GM21786 (cell line): ENCODE measurements around the gene RSPH6A.

Source experiments
- ATAC-seq: cut with Tn5 transposase; IDR thresholded peaks from one replicate; pipeline ENCODE4 v1.9.1; 2021; ENCODE audit not compliant: unreplicated experiment

RSPH6A gene

GRCh38 chr19:45825917-45826893 lies 11.1 kb upstream of the RSPH6A start:
- no peak for ATAC-seq

DNA sequence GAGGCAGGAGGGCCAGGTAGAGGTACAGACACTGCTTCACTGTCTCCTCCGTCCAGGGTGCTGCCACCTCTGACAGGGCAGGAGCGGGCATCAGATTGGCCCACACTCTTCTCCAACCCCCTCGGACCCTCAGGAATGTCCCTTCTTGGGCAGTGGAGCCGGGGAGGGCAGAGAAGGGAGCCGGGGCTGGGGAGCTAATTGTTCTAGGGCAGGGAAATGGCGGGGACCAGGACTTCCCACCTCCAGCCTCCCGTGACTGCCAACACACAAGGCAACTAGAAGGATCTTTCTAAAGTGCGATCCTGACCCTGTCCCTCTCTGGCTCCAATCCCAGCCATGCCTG lies 10.1 kb upstream of the RSPH6A start:
- ATAC-seq: no peak

GRCh38 chr19:45824531-45825262 lies 9.6 kb upstream of the RSPH6A start:
- no peak for ATAC-seq

DNA sequence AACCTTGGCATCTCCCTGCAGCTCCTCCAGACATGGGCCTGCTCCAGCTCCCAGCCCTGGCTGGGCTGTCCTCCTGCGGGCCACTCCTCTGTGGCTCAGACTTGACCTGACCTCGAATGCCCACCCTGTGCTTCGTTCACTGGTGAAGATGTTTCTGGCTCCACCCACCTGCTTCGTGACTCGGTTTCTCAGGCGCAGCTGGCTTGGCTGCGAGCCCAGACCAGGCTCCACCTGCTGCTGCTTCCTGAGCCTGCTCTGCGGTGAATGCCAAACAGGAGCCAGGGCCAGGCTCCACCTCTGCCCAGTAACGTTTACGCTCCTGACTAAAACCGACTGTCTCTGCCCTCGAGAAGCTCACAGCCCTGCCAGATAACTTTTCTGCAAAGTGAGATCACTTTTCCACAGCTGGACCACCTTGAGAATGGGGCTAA lies 8.9 kb upstream of the RSPH6A start:
- no peak for ATAC-seq

- ATAC-seq: no peak
Observed at GRCh38 chr19:45823182-45823581, 8.1 kb upstream of the RSPH6A start.

- ATAC-seq: no peak
Observed at GRCh38 chr19:45822716-45823115, 7.6 kb upstream of the RSPH6A start.

GRCh38 chr19:45821570-45821969 lies 6.5 kb upstream of the RSPH6A start:
- no peak for ATAC-seq

DNA sequence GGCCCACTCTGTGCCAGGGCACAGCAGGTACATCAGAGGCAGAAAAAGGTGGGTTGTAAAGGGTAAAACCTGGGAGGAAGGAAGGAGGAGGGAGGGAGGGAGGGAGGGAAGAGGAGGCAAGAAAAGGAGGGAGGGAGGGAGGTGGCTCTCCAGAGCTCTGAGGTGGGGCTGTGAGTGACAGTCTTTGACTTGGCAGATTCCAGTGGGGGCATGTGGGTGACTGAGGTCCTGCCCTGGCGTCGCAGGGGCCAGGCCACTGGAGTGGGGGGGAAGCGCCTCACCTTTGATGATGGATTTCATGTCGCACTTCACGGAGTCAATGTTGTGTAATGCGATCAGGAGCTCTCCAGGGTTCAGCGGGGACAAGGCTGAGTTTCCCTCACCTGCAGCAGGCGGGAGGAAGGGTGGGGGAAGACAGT lies 6.0 kb upstream of the RSPH6A start:
- ATAC-seq: no peak

- ATAC-seq: no peak
Observed at GRCh38 chr19:45820413-45821102, 5.5 kb upstream of the RSPH6A start.

- ATAC-seq: no peak
Observed at GRCh38 chr19:45819769-45820168, 4.7 kb upstream of the RSPH6A start.

GRCh38 chr19:45817725-45818301 lies 2.7 kb upstream of the RSPH6A start:
- ATAC-seq: no peak

DNA sequence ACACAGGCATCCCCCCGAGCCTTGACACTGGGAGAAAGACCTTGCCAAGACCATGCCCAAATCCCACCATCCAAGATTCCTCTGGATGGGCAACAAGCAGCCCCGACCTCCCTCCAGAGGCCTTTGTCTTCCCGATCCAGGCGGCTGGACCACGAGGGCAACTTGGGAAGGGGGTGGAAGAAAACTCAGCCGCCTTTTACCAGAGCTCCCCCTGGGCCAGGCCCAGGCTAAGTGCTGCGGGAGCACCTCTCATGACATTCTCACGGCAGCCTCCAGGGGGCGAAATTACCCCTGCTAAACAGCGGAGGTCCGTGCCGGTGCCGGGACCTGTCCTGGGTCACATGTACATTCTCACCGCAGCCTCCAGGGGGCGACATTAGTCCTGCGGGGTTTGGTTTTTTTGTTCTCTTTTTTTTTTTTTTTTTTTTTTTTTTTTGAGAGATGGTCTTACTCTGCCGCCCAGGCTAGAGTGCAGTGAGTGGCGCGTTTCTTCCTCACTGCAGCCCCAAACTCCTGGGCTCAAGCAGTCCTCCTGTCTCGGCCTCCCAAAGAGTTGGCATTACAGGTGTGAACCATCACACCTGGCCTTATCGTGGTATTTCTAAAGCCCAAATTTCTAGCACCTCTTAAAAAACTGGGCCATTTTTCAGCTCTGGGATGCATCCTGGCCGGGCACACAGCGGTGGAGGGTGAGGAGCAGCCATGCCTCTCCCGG lies 2.1 kb upstream of the RSPH6A start:
- ATAC-seq: peak; percentile 66

GRCh38 chr19:45816236-45817009 lies 1.3 kb upstream of the RSPH6A start:
- ATAC-seq: no peak

- no peak for ATAC-seq
Observed at GRCh38 chr19:45815481-45816216, 541 bp upstream of the RSPH6A start.

GRCh38 chr19:45814166-45814780 lies 835 bp downstream of the RSPH6A start:
- ATAC-seq: no peak

DNA sequence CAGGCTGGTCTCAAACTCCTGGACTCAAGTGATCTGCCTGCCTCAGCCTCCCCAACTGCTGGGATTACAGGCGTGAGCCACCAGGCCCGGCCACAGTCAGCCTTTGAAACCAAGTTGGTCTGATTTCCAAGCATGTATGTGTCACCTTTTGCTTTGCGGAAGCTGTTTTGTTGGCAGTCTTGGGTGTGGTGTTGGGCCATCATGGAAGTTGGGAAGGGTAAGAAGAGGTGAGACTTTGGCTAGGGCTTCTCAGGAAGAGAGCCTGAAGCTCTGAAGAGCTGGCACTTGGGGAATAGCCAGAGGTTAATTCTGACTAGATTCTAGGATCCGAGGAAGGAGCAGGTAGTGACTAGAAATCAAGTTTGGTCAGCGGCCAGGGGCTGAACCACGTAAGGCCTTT lies 2.8 kb downstream of the RSPH6A start:
- ATAC-seq: no peak

GRCh38 chr19:45809643-45810159 lies 5.4 kb downstream of the RSPH6A start:
- no peak for ATAC-seq

DNA sequence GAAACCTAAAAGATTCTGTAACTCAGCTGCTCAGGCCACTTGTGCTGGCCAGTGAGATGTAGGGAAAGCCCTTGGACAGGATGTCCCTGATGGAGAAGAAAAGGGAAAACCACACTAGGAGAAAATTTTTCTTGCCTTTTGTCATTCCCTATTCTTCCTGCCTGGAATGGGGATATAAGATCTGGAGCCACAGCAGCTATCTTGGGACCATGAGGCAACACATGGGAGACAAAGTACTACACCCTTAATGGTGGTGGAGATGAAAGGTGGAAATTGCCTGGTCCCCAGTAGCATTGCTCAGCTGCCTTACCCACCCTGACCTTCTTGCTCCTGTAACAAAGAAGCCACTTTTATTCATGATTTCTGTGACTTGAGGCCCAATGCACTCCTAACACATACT lies 9.4 kb downstream of the RSPH6A start:
- ATAC-seq: no peak

GRCh38 chr19:45804959-45805230 lies 10.2 kb downstream of the RSPH6A start:
- no peak for ATAC-seq
